Stimulated activated CD8-positive, alpha-beta memory T cell treated with anti-CD3 and anti-CD28 coated beads, Interleukin-7, amount 100 ng/mL, for 24 hours (primary cell): ENCODE data around the gene TMEM50A.
"Not testable (repeated sequence)": the region's sequence is repeated elsewhere in the genome, so short reads cannot be mapped to it uniquely, and the experiment has no call there.

Experiments used
- DNase-seq: peaks from one replicate; pipeline ENCODE4 v3.0.0-alpha.2; 2020; ENCODE audit warnings: low read depth

TMEM50A gene

DNA sequence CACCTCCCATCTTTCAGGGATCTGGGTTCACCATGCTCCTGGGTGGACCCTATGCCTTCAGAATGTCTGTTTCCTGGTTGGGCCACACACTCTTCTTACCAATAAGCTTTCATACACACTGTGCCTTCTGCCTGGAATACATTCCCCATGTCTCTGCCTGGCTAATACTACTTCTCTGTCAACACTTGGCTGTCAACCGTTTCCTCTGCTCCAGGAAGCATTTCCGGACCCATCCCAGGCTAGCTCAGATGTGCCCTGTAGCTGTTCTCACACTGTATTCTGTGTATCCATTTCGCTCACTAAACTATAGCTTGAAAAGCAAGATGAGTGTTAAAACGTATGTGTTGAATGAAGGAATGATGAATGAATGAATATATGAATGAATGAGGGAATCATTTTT lies 49.0 kb downstream of the TMEM50A start:
- not testable (repeated sequence) for DNase-seq

DNA sequence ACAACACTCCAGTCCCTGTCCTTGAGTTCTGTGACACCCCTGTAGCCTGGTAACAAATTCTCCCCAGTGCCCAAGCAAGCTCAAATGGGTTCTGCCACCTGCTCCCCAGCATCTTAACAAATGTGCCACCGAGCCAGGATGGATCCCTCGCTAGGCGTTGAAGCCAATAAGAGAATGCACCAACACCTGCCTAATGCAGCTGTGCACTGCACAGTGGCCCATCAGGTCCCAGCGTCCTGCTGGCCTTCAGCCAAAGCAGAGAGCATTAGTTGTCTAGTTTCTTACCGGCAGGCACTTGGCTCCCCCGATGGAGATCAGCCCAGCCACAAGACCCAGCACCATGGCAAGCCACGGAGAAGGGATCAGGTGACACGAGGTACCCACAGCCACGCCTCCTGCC lies 50.6 kb downstream of the TMEM50A start:
- DNase-seq = not testable (repeated sequence)

DNA sequence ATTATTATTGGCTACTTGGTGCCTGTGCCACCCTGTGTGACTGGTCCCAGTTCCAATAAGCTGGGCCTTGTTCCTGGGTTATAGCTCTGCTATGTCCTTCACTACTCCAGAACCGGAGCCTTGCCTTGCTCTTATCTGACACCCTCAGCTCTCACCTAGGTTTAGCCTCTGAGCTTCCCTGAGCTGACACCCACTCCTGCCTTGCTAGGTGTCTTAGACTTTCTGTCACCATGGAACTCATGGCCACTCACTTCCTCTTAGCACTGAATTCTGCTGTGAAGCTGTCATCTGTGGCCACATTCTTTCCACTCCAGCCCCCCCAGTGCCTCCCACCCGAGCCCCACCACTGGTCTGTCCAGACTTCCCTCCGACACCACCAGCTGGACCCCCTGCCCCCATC lies 51.6 kb downstream of the TMEM50A start:
- DNase-seq = not testable (repeated sequence)

DNA sequence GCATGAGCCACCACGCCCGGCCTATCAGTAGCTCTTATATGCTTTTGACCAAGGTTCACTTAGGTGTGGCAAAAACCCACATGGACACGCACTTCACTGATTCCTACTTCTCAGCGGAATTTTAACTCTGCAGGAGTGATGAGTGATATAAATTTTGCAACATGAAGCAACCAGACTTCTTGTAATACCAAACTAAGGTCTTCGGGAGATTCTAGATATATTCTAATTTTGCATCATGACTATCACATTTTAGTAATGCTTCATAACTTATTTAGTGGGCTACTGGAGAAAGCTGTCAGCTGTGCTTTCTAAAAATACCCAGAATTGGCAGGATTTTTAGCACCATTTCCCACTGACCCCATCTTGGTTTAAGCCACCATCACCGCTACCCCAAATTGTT lies 54.7 kb downstream of the TMEM50A start:
- no peak for DNase-seq

DNA sequence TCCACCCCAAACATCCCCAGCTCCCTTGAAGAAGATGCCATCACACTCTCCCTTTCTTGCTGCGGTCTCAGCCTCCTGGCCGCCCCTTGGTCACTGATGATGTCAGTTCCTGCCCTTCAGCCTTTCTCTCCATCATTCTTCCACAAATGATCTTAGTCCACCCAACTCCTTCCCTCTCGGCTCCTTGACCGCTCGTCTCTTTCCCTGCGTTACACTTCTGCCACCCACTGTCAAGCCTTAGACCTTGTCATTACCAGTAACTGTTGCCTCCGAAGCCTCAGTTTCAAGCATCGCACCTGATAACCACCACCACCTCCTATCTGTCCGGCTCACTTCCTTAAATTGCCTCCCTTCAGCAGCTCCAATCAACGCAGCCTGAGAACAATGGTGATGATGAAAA lies 59.4 kb downstream of the TMEM50A start:
- DNase-seq = not testable (repeated sequence)

DNA sequence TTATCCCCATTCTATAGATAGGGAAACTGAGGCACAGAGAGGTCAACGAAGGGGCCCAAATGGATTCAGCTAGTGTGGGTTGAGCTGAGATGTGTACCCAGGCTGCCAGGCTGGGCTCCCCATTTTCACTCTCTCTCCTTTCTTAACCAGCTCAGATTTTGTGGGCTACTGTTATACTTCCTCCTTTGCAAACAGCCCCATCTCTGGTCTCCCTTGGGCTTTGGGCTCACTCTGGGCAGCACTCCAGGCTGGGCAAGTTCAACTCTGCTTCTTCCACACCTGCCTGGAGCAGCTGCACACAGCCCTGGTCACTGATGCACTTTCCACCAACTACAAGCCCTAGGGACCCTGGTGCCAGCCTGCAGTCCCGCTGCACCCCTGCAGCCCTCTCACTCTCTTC lies 59.9 kb downstream of the TMEM50A start:
- DNase-seq = not testable (repeated sequence)

DNA sequence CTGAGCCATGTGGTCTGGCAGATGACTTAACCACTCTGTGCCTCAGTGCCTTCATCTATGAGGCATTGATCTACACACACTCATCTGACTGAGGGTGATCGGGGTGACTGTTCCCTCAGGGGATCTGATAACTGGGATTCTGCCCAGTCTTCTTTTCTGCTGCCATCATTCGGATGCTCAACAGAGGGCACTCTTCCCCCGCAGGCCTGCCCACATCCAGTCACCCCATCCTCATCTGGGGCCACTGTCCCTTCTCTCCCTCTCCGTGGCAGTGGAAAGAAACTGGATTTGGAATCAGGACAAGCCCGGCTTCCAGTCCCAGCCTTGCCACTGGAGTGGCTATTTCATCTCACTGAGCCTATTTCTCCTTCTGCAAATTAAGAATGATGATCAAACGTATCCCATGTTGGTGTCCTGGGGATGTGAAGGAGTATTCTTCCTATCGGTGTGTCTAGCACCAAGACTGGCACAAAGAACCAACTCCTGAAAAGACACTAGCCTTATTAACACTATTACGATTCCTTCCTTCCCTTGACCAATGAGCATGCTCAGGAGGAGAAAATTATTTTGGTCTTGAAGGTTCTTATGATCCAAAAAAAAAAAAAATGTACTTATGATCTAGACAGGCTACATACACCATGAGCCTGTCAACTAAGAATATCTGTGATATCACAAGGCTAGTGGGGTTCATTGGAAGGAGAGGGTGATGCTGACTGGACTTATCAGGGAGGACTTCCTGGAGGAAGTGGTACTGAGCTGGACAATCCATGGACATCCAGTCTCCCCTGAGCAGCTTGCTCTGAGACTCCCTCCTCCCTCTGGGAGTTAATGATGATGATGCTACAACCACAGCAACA lies 65.0 kb downstream of the TMEM50A start:
- DNase-seq = not testable (repeated sequence)

DNA sequence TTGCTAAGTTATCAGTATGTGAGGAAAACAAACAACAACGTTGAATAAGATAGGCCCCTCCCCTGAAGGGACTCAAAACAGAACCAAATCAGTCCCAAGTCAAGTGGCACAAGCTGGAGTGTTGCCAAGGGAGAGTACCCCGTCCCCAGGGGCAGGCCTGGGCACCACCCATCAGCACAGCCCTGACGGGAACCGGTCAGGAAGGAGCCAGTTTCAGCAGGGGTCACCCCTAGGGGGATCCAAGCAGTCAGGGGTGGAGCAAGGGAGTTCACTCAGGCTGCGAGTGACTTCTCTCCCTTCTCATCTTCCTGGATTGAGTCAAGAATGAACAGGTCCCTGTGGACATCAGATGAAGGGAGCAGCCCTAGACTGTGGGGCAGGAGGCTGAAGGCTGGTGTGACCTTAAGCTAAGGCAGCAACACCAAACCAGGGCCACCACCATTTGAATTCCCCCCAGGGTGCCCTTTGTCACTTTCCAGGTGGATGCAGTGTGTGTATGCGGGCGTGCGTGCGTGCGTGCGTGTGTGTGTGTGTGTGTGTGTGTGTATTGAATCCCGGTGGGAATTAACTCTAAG lies 67.7 kb downstream of the TMEM50A start:
- not testable (repeated sequence) for DNase-seq

DNA sequence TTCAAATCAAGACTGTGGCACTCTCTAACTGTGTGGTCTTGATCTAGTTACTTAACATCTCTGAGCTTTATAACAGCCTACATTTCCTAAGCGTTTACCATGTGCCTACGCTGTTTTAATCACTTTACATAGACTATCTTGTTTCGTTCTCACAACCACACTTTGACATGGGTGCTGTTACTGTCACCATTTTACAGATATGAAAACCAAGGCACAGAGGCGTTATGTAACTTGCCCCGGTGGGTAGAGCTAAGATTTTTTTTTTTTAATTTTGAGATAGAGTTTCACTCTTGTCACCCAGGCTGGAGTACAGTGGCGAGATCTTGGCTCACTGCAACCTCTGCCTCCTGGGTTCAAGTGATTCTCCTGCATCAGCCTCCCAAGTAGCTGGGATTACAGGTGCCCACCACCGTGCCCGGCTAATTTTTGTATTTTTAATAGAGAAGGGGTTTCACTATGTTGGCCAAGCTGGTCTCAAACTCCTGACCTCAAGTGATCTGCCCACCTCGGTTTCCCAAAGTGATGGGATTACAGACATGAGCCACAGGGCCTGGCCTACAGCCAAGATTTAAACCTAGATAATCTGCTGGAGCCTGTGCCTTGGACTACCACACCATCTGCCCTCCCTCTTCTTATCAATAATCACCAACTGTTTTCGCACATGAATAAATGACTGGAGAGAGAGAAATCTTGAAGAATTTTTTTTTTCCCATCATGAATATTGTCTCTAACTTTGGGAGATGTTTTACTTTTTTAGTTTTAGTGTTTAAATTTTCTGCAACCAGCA lies 71.7 kb downstream of the TMEM50A start:
- DNase-seq = not testable (repeated sequence)
